HCT116 (cell line): Measurements from ENCODE around the gene HSPA9. TPM values are rescaled to one million over a fixed set of nuclear protein-coding genes. Genes with fewer than 3 reads are reported as not detected.
A peak's percentile ranks its signal among the peaks of the same experiment; 100 is the strongest.

Experiments
- ATAC-seq: fragments of 200-7000 bp; cut with Tn5 transposase; 2 replicates; pipeline ENCODE4 v1.9.1; 2020; ENCODE audit warnings: mild to moderate bottlenecking, moderate library complexity
- BruUV-seq: library from RNA; stranded (reverse); fragments of 400-500 nt; replicated peaks from 2 replicates; lab custom pipeline; 2021; lab: Mats Ljungman, UMichigan
- CTCF ChIA-PET: fragments of 300-600 bp; sonication (Branson Sonifier 250); formaldehyde crosslinking; loops from one replicate; lab custom pipeline; 2021; ENCODE audit warnings: antibody characterized with exemption; lab: Charles Lee
- POLR2A ChIA-PET: fragments of 300-600, 350-600 bp; sonication (Branson Sonifier 250); formaldehyde crosslinking; loops from one replicate; lab custom pipeline; 2021; ENCODE audit warnings: antibody characterized with exemption; lab: Charles Lee
- RAD21 ChIA-PET, 2 experiments: fragments of 300-600 bp; sonication (Branson Sonifier 250); formaldehyde crosslinking; loops; one replicate each; lab custom pipeline; 2023; ENCODE audit warnings: low total read pairs in 2 of 2; ENCODE audit not compliant: uncharacterized antibody in 2 of 2, unreplicated experiment in 2 of 2, low non-redundant PET in 1 of 2; lab: Charles Lee
- DNase-seq: peaks from one replicate; pipeline ENCODE4 v3.0.0-alpha.2; 2010; ENCODE audit warnings: low read depth, low spot score
- H2AFZ ChIP-seq: fragments of 200-600 bp; shearing (Covaris generic), sonication (generic); 2 replicates; pipeline ENCODE4 v1.6.1; 2017; ENCODE audit warnings: low read depth, mixed run types, mixed read lengths, antibody characterized with exemption, low read length; ENCODE audit not compliant: poor library complexity, severe bottlenecking
- H3K27ac ChIP-seq: 2 replicates; pipeline ENCODE4 v1.5.1; 2012; ENCODE audit warnings: low read depth, low read length
- H3K27me3 ChIP-seq: fragments of 200-600 bp; sonication (generic); 2 replicates; pipeline ENCODE4 v1.6.1; 2016; ENCODE audit warnings: mixed run types, low read length, mixed read lengths; ENCODE audit not compliant: insufficient read depth
- H3K36me3 ChIP-seq, 2 experiments: fragments of 200-500 bp in 1 of 2; fragments of 200-600 bp in 1 of 2; sonication (Bioruptor generic) in 1 of 2; sonication (generic) in 1 of 2; 2 replicates each; pipeline versions ENCODE4 v1.5.1 to v1.6.1; 2014 to 2016; ENCODE audit warnings: low read length in 2 of 2, inconsistent platforms in 1 of 2, mixed read lengths in 1 of 2, mixed run types in 1 of 2; ENCODE audit not compliant: insufficient read depth in 2 of 2, control insufficient read depth in 1 of 2
- H3K4me1 ChIP-seq, 2 experiments: fragments of 200-600 bp in 1 of 2; sonication (generic) in 1 of 2; 2 replicates each; pipeline versions ENCODE4 v1.5.1 to v1.6.1; 2012 to 2017; ENCODE audit warnings: low read length in 2 of 2, inconsistent platforms in 1 of 2, mild to moderate bottlenecking in 1 of 2, mixed read lengths in 1 of 2, mixed run types in 1 of 2, moderate library complexity in 1 of 2; ENCODE audit not compliant: insufficient read depth in 2 of 2, control insufficient read depth in 1 of 2
- H3K4me2 ChIP-seq: fragments of 200-600 bp; sonication (generic); 2 replicates; pipeline ENCODE4 v1.6.1; 2017; ENCODE audit warnings: mixed run types, low read length, mixed read lengths
- H3K4me3 ChIP-seq, 2 experiments: fragments of 200-600 bp in 1 of 2; sonication (generic) in 1 of 2; replicated peaks in 1 of 2; 2 replicates each; pipeline ENCODE4 v1.5.1; 2011 to 2016; ENCODE audit warnings: low read length in 2 of 2, control low read depth in 1 of 2, low read depth in 1 of 2, mild to moderate bottlenecking in 1 of 2, mixed read lengths in 1 of 2, mixed run types in 1 of 2
- H3K79me2 ChIP-seq: fragments of 200-600 bp; sonication (generic); 2 replicates; pipeline ENCODE4 v1.6.1; 2017; ENCODE audit warnings: mild to moderate bottlenecking, mixed run types, low read length, moderate library complexity, mixed read lengths; ENCODE audit not compliant: insufficient read depth
- H3K9ac ChIP-seq: fragments of 200-600 bp; sonication (generic); 2 replicates; pipeline ENCODE4 v1.6.1; 2016; ENCODE audit warnings: low read length, mixed read lengths
- H3K9me2 ChIP-seq: fragments of 200-600 bp; sonication (generic), shearing (Covaris generic); 2 replicates; pipeline ENCODE4 v1.6.1; 2017; ENCODE audit warnings: mixed run types, mild to moderate bottlenecking, moderate library complexity; ENCODE audit not compliant: insufficient read depth
- H3K9me3 ChIP-seq, 2 experiments: fragments of 200-500 bp in 1 of 2; fragments of 200-600 bp in 1 of 2; sonication (Bioruptor generic) in 1 of 2; sonication (generic) in 1 of 2; 2 replicates each; pipeline ENCODE4 v1.6.1; 2014 to 2017; ENCODE audit warnings: low read length in 2 of 2, mixed read lengths in 2 of 2, inconsistent platforms in 1 of 2, low read depth in 1 of 2, mild to moderate bottlenecking in 1 of 2, mixed run types in 1 of 2, moderate library complexity in 1 of 2; ENCODE audit not compliant: control insufficient read depth in 1 of 2, insufficient read depth in 1 of 2
- H4K20me1 ChIP-seq: fragments of 200-600 bp; sonication (generic), shearing (Covaris generic); 2 replicates; pipeline ENCODE4 v1.6.1; 2017; ENCODE audit warnings: mixed run types, mild to moderate bottlenecking, moderate library complexity; ENCODE audit not compliant: insufficient read depth
- RAD21 ChIP-seq: IDR thresholded peaks from 2 replicates; pipeline ENCODE4 v1.6.1; 2012; ENCODE audit warnings: low read depth, mild to moderate bottlenecking
- TCF7L2 ChIP-seq: IDR thresholded peaks from 2 replicates; pipeline ENCODE4 v1.7.0; 2011; ENCODE audit warnings: borderline replicate concordance, inconsistent platforms; ENCODE audit not compliant: insufficient read depth, insufficient read length; ENCODE audit errors: extremely low read depth
- YY1 ChIP-seq: IDR thresholded peaks from 2 replicates; pipeline ENCODE4 v1.6.1; 2011; ENCODE audit warnings: low read length, low read depth, moderate library complexity, mild to moderate bottlenecking; ENCODE audit not compliant: insufficient replicate concordance; ENCODE audit errors: extremely low read depth
- intact Hi-C: fragments of 100-400 bp; cut with micrococcal nuclease; formaldehyde crosslinking; loops from 2 replicates; pipeline ENCODE4 v1.10.0; 2022
- total RNA-seq: library from RNA; stranded (reverse); gene quantifications from one replicate; pipeline ENCODE4 v1.2.1, GENCODE V29; 2021; ENCODE audit not compliant: unreplicated experiment
- TF ChIP-seq, protein P1 (sequence below): IDR thresholded peaks from 2 replicates; pipeline ENCODE4 v1.6.1; 2012
- TF ChIP-seq, protein P2 (sequence below), 3 experiments: fragments of 200-600 bp in 1 of 3; sonication (generic) in 1 of 3; IDR thresholded peaks in 2 of 3; conservative IDR thresholded peaks in 1 of 3; 2 replicates each; pipeline ENCODE4 v1.5.1; 2012 to 2017; ENCODE audit warnings: low read depth in 2 of 3, low read length in 2 of 3, antibody characterized with exemption in 1 of 3, borderline replicate concordance in 1 of 3, control low read depth in 1 of 3, mild to moderate bottlenecking in 1 of 3, mixed read lengths in 1 of 3, mixed run types in 1 of 3, moderate library complexity in 1 of 3; ENCODE audit not compliant: insufficient read depth in 1 of 3

Gene HSPA9
- total RNA-seq, 1 experiment from 2014 or later: 486 TPM

DNA sequence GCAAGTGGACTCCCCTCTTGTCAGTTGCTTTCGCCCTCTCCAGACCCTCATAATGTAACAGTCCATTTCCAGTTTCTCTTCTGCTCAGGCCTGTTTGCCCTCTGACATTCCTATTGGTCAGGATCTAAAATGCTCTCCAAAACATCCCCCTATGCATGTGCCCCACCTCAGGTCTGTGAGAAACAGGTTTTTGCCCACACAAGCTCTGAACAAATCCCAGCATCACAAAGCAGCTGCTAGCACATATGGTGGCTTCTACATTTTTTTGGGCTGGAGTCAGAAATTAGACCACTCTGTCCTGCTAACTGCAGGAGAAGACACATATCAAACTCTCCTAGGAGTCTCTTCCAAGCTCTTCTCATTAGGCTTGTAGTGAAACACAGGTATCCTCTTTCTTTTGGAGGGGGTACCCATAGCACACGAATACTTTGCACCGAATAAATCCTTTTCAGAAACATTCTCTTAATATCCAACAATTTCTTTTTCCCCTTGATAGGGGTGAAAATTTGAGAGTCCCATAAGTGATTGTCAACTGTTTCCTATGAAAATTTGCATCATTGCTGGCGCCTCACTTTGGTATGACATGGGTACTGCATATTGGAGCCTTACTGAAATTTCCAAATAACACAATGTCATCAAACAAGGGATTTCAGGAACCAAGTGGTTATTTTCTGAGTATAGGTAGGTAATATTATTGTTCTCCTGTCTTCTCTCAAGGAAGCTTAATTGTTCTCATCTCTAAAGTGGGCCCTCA lies 19.3 kb upstream of the HSPA9 start:
- no peaks in the 10 kb centered on the region for H3K4me1 ChIP-seq
- H3K9ac ChIP-seq: no peak overlapping the region
- H3K36me3 ChIP-seq: no peaks in the 10 kb centered on the region
- CTCF ChIA-PET: interaction anchor here (0.9 kb wide), 1 partner anchor 15 kb away, joined by 3 read pairs; no protein-coding TSS in a partner anchor
- H3K4me3 ChIP-seq: no peak overlapping the region
- intact Hi-C loops: no loop called here
- H3K9me2 ChIP-seq: no peaks in the 10 kb centered on the region
- DNase-seq: no peak
- no peaks in the 10 kb centered on the region for H3K79me2 ChIP-seq
- no peak overlapping the region for H3K27ac ChIP-seq
- TF ChIP-seq, protein P1, sequence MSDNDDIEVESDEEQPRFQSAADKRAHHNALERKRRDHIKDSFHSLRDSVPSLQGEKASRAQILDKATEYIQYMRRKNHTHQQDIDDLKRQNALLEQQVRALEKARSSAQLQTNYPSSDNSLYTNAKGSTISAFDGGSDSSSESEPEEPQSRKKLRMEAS: no peak
- TF ChIP-seq, protein P2, sequence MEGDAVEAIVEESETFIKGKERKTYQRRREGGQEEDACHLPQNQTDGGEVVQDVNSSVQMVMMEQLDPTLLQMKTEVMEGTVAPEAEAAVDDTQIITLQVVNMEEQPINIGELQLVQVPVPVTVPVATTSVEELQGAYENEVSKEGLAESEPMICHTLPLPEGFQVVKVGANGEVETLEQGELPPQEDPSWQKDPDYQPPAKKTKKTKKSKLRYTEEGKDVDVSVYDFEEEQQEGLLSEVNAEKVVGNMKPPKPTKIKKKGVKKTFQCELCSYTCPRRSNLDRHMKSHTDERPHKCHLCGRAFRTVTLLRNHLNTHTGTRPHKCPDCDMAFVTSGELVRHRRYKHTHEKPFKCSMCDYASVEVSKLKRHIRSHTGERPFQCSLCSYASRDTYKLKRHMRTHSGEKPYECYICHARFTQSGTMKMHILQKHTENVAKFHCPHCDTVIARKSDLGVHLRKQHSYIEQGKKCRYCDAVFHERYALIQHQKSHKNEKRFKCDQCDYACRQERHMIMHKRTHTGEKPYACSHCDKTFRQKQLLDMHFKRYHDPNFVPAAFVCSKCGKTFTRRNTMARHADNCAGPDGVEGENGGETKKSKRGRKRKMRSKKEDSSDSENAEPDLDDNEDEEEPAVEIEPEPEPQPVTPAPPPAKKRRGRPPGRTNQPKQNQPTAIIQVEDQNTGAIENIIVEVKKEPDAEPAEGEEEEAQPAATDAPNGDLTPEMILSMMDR (IDR thresholded peaks at IDR 0.05 in 2 of 3, conservative IDR thresholded peaks at IDR 0.05 in 1 of 3; ENCODE audit: borderline replicate concordance in 1 of 3, insufficient read depth in 1 of 3, low read depth in 2 of 3, low read length in 2 of 3): peak; percentile 16 to 75 (median 67); a peak in 5 of 6 replicates
- H2AFZ ChIP-seq: no peak overlapping the region
- BruUV-seq: no TSS peak
- ATAC-seq: peak; percentile 67
- H3K4me2 ChIP-seq: no peak overlapping the region
- H3K9me3 ChIP-seq: no peaks in the 10 kb centered on the region
- RAD21 ChIA-PET: no interaction called here
- no peaks in the 10 kb centered on the region for H4K20me1 ChIP-seq
- POLR2A ChIA-PET: interaction anchor here (1.3 kb wide), 1 partner anchor 19 kb away, joined by 3 read pairs; the partner anchor contains the start of gene HSPA9
- no peaks in the 10 kb centered on the region for H3K27me3 ChIP-seq

DNA sequence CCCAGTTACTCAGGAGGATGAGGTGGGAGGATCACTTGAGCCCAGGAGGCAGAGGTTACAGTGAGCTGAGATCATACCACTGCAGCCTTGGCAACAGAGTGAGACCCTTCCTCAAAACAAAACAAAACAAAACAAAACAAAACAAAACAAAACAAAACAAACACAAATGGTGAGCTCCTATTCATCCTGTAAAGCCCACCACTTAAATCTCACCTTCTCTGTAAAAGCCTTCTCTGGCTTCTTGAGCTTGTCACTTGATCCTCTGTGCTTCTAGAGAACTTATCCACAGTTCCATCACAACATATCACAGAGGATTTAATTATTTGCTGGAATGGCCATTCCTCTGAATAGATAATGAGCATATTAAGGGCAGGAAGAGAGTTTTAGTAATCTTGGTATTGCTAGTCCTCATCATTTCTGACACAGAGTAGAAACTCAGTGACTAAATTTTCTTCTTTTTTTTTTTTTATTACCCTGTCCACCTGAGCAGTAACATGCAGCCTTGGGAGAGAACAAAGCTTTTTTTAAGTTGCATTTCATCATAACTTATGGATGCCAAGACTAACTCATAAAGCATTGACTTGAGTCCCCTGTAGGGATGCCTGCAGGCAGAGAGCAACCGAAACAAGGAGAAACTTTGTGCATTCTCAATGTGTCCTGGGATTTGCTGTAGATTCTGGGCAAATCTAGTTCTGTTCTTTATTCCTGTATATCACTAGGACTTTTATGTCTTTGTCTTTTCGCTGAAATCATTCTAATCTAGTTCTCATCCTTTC lies 13.0 kb upstream of the HSPA9 start:
- no peak for ATAC-seq
- Histone ChIP-seq H3K4me2 (no peak overlapping the region), H3K27me3 (no peaks in the 10 kb centered on the region), H3K4me3 (no peak overlapping the region), H3K9ac (no peak overlapping the region), H3K9me3 (no peaks in the 10 kb centered on the region)
- no peak for DNase-seq
- ChIA-PET RAD21 (no interaction called here), POLR2A (no interaction called here)
- no peak for TF ChIP-seq RAD21
- TF ChIP-seq TCF7L2: no peak
- TF ChIP-seq YY1: no peak
- TF ChIP-seq, all 23 proteins: peak for 0
- H3K27ac ChIP-seq: no peak overlapping the region
- CTCF ChIA-PET: interaction anchor here (0.6 kb wide), 1 partner anchor 9 kb away, joined by 4 read pairs; no protein-coding TSS in a partner anchor
- intact Hi-C loops: no loop called here
- no peaks in the 10 kb centered on the region for H3K79me2 ChIP-seq
- H3K9me2 ChIP-seq: no peaks in the 10 kb centered on the region
- H3K4me1 ChIP-seq: no peaks in the 10 kb centered on the region
- H4K20me1 ChIP-seq: no peaks in the 10 kb centered on the region
- no peaks in the 10 kb centered on the region for H3K36me3 ChIP-seq
- BruUV-seq: no TSS peak
- H2AFZ ChIP-seq: no peak overlapping the region
